Stimulated activated CD4-positive, alpha-beta T cell treated with anti-CD3 and anti-CD28 coated beads, Interleukin-1b, Interleukin-23, amount 100 ng/mL, for 24 hours (primary cell): ENCODE measurements around the gene P3R3URF.

ENCODE experiments used
- DNase-seq, 4 experiments: peaks; one replicate each; pipeline ENCODE4 v3.0.0-alpha.2; 2020; ENCODE audit warnings: low read depth in 4 of 4, low spot score in 1 of 4

The P3R3URF gene

DNA sequence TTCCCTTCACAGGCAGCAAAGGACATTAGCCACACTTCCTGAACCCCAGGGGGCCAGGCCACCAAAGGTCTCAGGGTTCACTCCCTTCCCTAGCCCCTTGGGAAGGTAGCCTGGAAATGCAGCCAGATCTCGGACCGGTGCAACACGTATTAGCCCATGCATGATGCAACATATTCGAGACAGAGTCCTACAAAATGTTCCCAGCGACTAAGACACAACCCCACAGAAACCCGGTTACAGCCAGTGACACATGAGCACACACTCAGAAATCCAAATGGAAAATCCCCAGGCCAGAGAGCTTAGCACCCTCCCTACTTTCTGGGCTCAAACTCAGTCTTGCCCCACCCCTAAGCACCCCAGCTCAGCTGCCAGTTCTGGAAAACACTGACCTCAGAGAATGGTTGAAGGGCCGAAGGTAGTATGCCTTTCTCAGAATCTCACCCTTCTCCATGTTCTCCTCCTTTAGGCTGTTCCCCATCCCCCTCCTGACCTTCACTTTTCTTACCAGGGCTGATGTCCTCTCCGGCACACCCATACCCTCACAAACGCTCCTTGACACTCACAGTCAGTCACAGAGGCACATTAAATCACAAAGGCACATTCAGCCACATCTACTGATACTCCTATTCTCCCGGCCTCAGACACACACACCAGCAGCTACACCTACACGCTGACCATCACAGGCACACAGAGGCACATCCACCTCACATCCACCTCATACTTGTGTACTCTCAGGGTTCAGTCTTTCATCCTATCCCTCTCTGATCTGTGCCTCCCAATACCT is 1.6 kb downstream of the P3R3URF start, which contains the start of gene TSPAN1:
Gene TSPAN1 (plus strand): TSS at position 640 of the 784 bp plus-strand sequence. CDS start 6,021 bp downstream, outside the sequence.
- no peak for DNase-seq

DNA sequence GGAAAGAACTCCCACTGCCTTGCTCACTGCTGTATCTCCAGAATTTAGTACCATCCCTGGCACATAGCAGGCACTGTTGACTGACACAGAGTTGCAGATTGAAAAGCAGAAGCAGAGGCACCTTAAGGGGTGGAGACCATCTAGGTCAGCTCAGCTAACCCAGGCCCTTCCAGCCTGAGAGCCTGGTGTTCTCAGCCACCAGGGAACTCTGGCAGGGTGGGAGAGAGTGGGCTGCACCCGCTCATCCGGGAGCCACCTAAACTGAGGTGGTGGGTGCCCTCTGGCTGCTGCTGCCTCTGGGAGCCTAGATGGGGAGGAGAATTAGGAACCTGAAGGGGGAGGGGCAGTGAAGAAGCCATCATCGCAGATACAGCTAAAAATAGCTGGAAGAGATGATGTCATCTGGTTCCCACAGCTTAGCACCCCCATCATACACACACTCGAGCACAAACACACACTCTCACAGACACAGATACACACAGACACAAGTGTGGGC is 2.9 kb downstream of the P3R3URF start:
- DNase-seq, result no peak

DNA sequence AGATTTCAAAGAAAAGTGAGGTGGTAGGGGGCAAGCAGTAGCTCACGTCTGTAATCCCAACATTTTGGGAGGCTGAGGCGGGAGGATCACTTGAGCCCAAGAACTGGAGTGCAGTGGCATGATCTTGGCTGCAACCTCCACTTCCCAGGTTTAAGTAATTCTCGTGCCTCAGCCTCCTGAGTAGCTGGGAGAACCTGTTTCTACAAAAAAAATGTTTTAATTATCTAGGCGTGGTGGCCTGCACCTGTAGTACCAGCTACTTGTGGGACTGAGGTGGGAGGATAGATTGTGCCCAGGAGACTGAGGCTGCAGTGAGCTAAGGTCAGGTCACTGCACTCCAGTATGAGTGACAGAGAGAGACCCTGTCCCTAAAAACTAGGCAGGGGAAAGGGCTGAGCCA is 4.0 kb downstream of the P3R3URF start:
- no peak for DNase-seq

DNA sequence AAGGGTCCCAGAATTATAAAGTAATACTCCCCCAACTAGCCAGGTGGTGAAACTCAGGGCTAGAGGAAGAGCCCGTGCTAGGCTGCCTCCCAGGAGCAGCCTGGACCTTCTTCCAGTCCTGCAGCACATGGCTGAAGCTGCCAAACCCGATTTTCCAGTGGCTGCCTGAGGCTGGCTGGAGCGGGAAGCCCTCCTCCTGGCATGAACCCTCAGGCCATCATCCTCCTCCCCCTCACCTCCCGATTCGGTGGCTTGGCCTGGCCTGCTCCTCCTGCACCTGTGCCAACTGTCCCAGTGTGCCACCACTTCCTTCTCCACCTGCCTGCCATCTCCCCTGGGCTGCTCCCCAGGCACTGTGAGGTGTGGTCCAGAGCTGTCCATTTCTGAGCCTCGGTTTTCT is 4.4 kb downstream of the P3R3URF start:
- no peak for DNase-seq

DNA sequence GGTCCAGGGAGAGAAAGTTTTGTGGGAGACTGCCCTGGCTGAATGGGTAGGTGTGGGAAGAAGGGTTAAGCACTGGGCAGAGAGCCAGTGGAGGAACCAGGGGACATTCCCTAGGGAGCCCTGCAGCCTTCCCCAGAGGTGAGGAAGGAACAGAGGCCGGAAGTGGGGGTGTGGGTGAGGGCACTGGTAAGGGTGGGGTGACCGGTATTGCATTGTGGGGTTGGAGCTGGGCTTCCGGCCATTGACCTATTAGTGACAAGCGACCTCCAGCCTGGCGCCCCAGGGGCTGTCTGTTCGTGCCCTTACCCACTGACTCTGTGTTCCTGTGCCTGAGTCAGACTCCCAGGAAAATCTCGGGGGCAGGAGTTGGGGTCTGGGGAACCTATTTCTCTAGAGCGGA is 4.9 kb downstream of the P3R3URF start:
- no peak for DNase-seq

DNA sequence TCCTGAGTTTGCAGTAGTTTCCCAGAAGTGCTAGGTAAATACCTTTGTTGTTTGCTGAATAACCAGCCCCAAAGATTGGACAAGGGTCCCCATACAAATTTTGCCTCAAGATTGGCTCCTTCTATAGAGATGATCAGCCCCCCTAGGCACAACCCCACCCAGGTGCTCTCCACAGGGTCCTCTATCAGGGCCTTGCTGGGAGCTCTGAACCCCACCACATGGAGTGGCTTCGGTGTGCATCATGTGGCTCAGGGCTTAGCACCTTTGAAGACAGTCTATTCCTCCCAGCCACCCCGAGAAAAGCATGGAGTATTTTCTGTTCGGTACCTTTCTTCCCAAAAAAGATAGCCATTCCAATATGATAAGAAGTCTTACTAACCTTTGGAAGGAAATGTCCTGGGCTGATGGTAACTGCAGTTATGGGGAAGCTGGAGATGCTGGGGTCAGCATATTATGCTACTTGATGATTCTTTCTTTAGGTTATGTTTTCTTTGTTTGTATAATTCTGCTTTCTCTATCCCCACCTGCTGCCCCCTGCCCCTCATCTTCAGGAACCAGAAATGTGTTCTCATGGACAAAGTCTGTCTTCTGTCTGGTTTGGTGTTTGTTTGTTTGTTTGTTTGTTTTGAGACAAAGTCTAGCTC is 6.4 kb downstream of the P3R3URF start:
- DNase-seq, result no peak

DNA sequence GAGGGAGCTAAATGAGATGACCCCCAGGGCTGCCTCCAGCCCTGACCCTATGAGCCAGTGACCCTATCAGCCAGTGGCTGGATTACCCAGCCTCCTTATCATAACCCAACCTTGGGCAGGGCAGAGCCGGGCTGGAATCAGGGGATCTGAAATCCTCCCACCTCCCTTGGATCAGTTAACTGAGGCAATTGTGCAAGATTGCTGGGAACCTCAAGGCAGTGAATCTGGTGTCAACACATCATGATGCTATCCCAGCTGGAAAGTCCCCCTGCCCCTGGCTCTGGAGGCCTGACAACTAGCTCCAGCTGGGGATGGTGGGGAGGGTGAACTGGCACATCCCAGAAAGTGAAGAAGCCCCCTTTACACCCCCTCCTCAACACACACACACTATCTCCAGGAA is 7.8 kb downstream of the P3R3URF start:
- no peak for DNase-seq

DNA sequence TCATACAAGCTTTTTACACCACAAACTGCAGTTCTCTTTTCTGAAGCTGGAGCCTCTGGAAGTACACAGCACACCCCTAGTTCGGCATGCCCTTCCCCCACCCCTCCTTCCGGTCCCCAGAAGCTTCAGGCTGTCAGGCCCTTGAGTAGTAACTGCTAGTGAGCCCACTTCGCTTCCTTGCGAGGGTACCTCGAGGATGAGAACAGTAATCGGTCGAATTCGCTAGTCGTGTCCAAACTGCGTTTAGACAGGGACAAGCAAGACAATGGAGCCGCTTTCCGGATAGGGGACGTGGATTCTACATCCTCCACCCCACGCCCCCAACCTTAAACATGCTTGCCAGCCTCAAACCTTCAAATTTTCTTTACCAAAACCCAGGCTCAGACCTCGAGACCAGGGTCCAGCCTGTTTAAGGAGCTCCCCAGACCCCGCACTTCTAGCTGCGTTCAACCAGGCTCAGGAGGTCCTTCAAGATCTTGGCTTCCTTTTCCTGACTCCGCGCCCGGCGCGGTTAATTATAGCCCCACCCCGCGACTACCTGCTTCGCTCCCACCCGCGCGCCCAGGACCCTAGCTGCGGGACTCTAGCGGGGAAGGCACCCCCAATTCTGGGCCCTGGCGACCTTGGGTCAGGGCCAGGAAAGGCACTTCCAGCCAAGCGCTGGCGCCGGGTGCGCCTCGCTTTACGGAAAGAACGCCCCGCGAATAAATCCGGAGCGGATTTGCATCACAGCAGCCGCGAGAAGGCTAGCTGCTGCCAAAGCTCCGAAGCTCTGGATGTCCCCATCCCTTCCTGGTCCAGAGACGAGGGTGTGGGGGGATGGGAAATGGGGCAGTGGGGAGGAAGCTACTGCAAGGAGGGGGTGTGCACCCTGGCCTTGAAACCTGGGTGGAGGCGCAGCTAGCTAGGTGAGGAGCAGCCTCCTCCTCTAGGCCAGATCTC is 9.5 kb downstream of the P3R3URF start:
- peak in 3 of 4 experiments; percentile 10 to 36 (median 15) for DNase-seq

DNA sequence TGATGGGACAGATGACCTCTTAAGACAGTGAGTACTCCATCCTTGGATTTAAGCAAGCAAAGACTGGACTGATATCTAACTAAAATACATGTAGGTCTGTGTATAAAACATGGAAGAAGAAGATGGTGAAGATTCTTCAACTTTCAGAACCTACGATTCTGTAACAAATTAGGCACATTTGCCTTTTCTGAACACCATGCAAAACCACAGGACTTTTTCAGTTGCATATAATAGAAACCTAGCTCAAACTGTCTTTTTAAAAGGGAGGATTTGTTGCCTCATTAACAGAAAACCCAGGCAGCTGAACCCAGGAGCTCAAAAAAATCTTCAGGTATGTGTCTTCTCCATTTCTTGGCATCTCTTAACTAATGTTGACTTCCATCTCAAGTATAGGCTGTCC is 16.1 kb downstream of the P3R3URF start:
- DNase-seq, result no peak

DNA sequence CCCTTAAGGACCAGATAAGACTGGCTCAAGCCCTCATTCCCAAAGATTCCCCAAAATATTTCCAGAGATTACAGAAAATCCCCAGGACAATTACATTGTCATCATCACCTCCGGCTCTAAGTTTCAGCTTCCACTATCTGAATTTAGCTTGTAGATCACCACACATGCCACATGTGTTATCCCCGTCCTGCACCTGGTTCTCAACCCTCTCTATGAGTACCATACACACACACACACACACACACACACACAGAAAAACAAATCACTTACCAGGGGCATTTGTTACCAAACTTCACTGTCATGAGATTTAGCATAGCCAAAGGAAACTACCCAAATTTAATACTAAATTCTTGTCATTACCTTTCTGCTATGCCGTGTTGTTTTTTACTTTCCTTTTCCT is 16.8 kb downstream of the P3R3URF start:
- DNase-seq, result no peak

DNA sequence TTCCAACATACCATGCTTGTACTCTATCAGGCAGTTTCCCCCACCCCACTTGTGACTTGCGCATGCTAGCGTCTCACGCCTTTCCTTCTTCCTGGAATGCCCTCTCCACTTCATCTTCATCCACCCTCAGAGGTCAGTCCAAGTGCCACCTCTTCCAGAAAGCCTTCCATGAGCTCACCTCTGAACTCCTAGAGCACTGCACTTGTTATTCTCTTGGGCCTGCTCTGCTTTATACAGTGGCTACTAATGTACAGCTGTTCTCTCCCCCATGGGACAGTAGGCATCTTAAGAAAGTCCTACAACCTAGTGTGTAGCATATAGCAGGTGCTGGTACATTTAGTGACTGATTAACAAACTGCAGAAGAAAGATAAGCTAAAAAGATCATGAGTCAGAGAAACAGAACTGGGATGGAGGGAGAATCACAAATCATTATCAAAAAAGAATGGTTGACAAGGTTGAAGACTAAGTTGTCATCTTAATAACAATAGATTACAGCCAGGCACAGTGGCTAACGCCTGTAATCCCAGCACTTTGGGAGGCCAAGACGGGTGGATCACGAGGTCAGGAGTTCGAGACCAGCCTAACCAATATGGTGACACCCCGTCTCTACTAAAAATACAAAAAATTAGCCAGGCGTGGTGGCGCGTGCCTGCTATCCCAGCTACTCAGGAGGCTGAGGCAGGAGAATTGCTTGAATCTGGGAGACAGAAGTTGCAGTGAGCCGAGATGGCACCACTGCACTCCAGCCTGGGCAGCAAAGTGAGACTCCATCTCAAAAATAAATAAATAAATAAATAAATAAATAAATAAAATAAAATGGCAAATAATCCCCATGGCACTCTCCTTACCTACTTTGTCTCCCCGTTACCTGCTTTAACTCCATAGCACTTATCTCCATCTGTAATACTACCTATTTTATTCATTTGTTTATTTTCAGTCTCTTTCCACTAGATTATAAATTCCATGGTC is 17.7 kb downstream of the P3R3URF start:
- no peak for DNase-seq

DNA sequence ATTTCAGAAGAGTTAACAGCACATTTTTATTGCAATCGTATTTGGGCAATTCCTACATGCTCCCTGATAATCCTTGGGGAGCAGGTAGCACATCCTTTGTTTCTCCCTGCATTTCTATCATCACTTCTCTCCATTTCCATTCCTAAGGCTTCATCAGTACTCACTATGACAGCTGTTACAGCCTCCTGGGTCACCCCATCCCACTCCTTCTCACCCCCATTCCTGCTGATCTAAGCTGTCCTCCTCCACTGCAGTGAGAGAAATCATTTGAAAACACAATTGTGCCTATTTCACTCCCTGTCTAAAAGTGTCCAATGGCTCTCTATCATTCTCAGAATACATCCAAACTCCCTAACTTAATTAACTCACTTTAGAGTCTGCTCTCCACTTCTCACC is 18.4 kb downstream of the P3R3URF start:
- no peak for DNase-seq

DNA sequence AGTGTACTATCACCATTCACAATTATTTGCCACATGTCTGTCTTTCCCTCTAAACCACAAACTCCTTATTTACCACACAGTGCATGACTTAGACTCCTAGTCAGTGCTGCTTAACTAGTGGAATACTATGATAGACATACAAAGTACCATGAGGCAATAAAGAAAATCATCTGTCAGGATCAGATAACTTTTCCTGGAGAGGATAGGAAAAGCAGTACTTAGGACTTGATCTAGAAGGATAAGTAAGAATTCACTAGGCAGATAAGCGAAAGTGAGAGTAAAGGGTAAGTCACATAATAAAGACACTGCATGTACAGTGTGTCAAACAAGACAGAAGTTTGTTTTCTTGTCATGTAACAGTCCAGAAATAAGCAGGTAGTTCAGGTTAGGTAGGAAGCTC is 22.6 kb downstream of the P3R3URF start:
- DNase-seq, result no peak

DNA sequence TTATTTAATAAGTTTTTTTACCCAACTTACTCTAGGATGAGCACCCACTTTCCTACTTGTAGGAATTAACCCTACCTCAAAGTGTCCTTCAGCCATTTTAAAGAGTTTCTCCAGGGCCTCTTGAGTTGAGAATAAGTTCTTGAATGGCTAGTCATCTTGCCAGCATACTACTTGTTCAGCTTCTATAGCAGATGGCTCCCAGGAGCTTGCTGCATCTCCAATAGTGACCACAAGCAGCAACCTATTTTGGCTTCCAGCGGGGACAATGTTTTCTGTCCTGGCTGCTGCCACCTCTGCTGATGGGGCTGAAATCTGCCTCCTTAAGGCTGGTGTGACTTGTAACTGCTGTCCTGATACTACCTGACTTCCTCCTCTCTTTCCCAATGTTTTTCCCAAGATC is 23.1 kb downstream of the P3R3URF start:
- DNase-seq, result no peak

DNA sequence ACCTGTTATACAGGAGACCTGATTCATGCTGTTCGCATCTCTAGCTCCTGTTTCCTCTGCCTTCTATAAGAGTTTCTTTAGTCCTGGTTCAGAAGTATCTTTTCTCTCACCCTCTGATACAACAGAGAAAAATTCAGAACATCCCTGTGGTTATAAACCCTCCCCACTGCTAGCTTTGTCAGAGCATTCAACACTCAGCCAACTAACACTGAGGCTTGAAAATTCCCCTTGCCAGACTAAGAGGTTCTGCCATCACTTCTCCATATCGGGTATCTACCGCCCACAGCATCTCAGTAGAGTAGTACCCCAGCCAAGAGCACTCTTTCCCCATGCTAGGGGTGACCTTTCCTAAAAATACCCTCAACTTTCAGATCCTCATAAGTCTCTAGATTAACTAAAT is 24.3 kb downstream of the P3R3URF start:
- no peak for DNase-seq

DNA sequence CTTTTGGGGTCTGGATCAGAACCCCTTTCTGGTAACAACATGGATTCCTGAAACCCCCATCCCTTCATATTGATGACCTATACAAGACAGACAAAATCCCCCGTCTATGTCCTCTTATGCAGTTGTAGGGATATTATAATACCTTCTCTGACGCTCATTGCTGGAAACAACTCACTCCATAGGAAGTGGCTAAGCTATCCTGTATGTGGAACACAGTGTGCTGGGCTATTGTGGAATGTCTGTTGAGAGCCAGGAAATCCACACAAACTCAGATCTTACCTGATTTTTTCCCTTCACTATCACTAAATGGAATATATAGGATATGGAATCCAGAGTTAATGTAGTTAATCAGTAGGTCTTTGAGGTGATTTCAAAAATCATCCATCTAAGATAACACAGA is 26.2 kb downstream of the P3R3URF start:
- DNase-seq, result no peak

DNA sequence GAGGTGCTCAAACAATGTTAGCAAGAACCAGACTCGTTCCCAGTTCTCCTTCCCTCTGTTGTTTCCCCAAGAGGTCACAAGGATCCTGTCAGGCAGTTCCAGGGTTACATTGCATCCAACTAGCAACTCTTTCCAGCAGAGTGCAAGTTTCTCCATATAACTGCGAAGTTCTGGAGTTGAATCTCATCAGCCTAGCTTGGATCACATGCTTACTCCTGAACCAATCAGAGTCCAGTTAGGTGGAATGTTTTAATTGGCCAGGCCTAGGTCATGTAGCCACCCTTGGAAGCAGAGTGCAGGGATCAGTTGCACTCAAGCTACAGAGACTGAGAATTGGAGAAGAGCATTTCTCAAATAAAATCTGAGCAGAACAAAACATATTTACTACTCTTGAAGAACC is 28.0 kb downstream of the P3R3URF start:
- DNase-seq, result no peak

DNA sequence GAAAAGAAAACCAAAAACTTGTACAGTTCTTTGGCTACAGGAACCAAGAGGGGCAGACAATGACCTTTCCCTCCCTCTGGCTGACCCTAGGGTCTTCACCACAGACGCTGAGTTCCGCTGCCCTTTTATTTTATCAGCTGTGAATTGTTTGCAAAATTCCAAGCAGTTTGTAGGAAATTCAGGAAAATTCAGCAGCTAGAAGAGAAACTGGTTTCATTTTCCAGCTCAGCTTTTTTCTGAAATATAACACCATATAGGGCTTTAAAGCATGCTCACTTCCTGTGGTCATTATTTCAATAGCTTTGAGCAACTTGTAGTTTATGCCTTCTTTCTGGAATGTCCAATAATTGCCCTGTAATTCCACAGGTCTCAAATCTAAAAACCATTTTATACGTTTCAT is 38.4 kb downstream of the P3R3URF start:
- DNase-seq, result no peak

DNA sequence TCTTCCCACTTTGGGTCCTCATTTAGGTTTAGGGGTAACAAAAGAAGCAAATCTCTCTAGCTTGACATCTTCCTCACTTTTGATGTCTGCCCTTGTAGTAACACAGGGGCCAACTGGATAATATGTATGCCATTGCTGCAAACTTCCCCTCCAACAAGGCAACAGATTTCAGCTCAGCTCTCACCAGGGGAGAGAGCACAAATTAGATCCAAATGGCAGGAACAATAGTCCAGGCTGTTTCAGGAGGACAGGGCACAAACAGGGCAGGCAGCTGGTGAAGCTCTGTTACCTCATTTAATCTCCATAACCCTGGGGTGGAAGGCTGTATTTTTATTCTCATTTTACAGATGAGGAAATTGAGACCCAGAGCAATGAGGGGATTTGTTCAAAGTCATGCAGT is 39.6 kb downstream of the P3R3URF start:
- DNase-seq, result no peak

DNA sequence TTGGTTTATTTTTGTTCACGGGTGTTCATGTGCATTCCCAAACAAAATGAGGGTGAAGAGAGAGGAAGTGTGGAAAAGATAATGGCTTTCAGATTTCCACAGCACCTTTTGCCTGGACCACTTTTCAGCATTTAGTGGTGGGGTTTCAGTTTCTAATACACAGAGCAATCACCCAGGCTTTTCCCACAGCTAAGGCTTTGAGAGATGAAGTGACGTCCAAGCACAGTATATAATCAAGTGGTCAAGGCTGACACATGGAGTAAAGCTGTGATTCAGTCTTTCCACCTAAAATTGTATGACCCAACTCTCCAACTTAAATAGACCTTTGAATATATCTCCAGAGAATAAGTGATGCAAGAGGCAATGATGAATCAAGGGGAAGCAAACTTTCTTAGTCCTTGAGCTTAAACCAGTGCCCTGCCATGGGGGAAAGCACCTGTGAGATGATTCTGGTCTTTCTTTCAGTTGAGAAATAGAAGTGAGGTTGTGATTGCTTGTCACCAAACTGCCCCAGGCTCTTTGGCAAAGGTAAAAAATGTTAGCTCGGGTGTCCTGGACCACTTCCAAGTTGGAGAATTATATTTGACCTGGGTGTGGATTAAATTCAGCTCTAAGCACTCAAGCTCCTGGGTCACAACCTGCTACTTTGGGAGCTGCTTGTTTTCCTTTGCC is 41.5 kb downstream of the P3R3URF start:
- DNase-seq, result no peak
